TTC549 (cell line): ENCODE results near the gene S100A13.
A peak's percentile ranks its signal among the peaks of the same experiment; 100 is the strongest.
"Not testable (repeated sequence)": the region's sequence is repeated elsewhere in the genome, so short reads cannot be mapped to it uniquely, and the experiment has no call there.

ENCODE experiments used
- FAIRE-seq: peaks from 2 replicates; lab custom pipeline; 2012; peaks lifted over from hg19 to GRCh38; lab: Jason Lieb, UNC

The S100A13 gene

GRCh38 chr1:153648000-153648643 lies 20.8 kb upstream of the S100A13 start:
- no peak for FAIRE-seq

GRCh38 chr1:153647346-153647714 lies 20.0 kb upstream of the S100A13 start:
- FAIRE-seq = no peak

DNA sequence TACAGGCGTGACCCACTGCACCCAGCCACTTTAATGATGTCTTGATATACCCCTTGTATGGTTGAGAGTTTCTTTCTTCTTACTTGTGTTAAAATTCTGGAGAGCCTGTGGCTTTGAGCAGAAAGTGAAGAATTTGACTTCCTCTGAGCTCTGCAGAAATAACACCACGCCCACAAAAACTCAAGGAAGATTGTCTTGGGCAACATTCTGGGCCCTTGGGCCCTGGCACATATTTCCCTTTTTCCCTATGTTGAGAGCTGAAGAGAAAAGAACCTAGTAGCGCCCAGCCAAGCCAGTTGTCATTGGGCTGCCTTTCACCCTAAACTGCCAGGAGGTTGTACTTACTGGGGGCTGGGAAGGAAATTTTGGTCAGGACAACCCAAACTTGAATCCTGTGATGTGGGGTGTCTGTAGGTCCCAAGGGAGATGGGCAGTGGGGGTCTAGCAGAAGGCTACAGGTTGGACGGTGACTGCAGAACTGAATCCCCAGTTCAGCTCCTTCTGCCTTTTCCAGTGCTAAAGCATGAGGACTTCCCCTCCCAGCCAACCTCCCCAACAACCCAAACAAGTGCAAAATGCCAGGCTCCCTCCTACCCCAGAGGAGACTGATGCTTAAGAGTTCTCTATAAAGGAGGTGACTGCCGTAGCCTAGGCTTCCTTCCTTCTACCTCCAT lies 19.5 kb upstream of the S100A13 start:
- no peak for FAIRE-seq

DNA sequence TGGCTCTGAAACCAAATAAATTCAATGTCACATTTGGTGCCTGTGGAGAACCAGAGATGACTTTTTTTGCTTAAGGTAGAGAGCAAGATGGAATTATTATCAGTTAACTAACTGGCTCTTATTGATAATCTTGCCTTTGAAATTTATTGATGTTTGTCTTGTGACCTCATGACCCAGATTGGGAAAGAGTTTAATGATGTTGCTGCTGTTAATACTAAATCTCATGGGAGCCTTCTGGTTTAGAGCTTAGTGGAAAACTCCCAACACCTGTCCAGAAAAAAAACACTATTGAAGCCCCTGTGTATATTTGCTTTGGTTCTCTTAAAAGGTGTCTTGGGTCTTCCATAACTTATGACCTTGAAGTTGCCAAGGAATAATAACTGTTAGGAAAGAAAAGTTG lies 16.5 kb upstream of the S100A13 start:
- no peak for FAIRE-seq

- FAIRE-seq = no peak
Measured at GRCh38 chr1:153643100-153643499, 15.8 kb upstream of the S100A13 start.

DNA sequence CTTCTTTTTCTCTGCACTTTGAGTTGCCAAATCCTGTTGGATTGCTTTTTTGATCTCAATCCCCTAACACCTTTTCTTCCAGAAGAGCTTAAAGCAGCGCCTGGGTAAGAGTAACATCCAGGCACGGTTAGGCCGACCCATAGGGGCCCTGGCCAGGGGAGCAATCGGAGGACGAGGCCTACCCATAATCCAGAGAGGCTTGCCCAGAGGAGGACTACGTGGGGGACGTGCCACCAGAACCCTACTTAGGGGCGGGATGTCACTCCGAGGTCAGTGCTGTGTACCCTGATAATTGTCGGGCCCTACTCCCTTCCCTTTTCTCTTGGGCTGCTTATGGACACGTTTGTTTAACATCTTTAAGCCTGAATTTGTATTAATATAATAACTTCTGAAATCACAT lies 14.9 kb upstream of the S100A13 start:
- no peak for FAIRE-seq

DNA sequence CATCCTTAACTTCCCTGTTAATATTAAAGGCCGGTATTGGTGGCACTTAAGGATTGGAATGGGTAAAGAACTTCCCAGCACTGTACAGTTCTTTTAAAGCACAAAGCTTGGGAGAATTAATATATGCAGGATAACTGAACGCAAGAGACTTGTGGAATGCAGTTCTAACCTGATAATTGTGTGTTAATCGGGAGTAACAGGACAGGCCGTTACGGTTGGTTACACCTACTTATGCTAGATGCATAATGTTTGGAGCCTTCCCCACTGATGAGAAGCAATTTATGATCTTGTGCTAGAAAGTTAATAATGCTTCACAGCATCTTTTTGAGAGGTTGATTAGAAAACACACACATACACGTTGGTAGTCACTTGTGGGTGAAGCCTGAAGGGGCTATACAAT lies 13.6 kb upstream of the S100A13 start:
- FAIRE-seq = no peak

DNA sequence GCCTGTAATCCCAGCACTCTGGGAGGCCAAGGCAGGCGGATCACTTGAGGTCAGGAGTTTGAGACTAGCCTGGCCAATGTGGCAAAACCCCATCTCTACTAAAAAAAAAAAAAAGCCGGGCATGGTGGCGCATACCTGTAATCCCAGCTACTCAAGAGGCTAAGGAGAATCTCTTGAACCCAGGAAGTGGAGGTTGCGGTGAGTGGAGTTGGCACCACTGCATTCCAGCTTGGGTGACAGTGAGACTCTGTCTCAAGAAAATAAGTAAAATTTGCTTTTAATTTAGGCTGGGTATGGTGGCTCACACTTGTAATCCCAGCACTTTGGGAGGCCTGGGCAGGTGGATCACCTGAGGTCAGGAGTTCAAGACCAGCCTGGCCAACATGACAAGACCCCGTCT lies 12.9 kb upstream of the S100A13 start:
- FAIRE-seq = not testable (repeated sequence)

- no peak for FAIRE-seq
Measured at GRCh38 chr1:153639280-153639679, 12.0 kb upstream of the S100A13 start.

- no peak for FAIRE-seq
Measured at GRCh38 chr1:153638261-153638660, 11.0 kb upstream of the S100A13 start.

DNA sequence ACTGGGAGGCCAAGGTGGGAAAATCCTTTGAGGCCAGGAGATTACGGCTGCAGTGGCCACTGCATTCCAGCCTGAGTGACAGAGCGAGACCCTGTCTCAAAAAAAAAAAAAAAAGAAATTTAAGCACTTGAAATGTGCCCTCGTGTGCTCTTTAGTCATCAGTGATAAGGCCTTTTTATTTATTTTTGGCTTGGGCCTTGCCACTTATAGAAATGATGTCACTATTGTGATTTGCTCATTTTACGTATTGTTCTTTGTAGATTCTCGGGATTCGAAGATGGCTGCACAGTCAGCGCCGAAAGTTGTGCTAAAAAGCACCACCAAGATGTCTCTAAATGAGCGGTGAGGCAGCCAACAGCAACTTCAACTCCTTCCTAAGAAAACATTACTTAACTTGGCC lies 9.0 kb upstream of the S100A13 start:
- no peak for FAIRE-seq

- no peak for FAIRE-seq
Measured at GRCh38 chr1:153635872-153636271, 8.6 kb upstream of the S100A13 start.

DNA sequence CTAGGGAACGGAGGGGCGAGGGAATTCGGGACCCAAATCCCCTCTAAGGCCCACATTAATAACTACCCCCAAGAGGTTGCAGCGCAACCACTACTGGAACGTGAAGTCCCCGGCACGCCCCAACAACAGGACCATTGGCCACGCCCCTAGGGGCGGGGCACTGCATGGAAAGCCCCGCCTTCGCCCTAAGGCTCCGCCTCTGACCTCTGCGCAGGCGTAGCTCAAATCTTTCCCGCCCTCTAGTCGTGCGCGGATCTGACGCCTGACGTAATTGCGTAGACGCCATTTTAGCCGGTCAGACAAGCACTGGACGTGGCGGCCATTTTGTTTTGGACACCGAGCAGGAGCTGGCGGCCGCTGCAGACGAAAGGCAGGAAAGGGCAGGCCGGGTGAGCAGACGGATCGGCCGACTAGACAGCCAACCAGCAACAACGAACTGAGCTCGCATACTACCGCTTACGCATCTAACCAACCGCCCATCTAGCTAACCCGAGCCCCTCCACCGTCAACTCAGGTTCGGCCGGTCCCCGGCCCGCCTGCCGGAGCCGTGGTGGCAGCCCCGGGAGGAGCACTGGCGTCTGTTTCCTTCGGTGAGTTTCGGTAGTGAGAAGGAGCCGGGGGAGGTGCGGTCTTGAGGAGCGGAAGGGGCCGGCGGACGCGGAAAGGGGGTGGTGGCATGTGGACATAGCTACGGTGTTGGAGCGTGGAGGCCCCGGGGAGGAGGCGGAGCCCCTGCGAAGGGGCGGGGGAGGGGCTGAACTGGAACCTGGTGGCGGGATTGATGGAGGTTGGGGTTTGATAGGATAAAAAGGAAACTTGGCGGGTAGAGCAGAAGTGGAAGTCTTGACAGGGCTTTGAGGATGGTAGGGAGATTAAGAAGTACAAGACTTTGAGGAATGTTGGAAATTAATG lies 6.7 kb upstream of the S100A13 start, which contains the start of gene CHTOP:
Gene CHTOP, plus strand, starts transcription at position 313 of the 912 bp plus-strand sequence. CDS start 2,523 bp downstream, outside the sequence.
- peak; percentile 97 for FAIRE-seq

- FAIRE-seq = no peak
Measured at GRCh38 chr1:153633161-153633753, 6.0 kb upstream of the S100A13 start.

- no peak for FAIRE-seq
Measured at GRCh38 chr1:153631047-153632022, 4.0 kb upstream of the S100A13 start.

- FAIRE-seq = no peak
Measured at GRCh38 chr1:153630384-153630783, 3.1 kb upstream of the S100A13 start.

- FAIRE-seq = no peak
Measured at GRCh38 chr1:153629971-153630370, 2.7 kb upstream of the S100A13 start.

GRCh38 chr1:153629343-153629665 lies 2.0 kb upstream of the S100A13 start:
- no peak for FAIRE-seq

DNA sequence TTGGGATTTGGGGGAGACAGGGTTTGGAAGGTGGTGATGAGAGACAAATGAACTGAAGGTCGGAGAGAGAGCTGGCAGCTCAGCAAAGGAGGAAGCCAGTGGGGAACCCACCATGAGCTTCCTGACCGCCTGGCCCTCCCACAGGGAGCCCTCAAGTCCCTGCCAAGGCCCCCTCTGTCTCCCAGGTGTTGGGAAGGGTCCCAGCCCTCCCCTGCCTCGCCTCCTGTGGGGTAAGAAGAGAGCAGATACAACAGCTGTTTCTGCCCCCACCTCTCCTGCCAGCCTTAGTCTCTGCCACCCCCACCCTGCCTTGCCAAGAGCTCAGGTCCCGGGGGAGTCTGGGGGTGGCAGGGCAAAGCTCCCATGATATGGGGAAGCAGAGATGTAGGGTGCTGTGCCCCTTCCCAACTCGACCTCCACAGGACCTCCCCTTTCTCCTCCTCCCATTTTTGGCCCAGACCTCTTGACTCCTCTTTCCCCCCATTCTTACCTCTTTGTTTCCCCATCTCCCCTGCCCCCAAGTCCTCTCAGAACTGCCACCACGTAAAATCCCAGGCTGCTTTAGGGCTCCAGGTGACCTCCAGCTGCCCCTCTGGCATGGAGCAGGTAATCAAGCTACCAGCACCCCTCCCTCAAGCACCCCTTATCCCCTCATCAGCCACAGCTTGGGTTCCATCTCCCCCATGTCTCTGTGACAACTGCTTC lies 1.5 kb upstream of the S100A13 start:
- FAIRE-seq = no peak

DNA sequence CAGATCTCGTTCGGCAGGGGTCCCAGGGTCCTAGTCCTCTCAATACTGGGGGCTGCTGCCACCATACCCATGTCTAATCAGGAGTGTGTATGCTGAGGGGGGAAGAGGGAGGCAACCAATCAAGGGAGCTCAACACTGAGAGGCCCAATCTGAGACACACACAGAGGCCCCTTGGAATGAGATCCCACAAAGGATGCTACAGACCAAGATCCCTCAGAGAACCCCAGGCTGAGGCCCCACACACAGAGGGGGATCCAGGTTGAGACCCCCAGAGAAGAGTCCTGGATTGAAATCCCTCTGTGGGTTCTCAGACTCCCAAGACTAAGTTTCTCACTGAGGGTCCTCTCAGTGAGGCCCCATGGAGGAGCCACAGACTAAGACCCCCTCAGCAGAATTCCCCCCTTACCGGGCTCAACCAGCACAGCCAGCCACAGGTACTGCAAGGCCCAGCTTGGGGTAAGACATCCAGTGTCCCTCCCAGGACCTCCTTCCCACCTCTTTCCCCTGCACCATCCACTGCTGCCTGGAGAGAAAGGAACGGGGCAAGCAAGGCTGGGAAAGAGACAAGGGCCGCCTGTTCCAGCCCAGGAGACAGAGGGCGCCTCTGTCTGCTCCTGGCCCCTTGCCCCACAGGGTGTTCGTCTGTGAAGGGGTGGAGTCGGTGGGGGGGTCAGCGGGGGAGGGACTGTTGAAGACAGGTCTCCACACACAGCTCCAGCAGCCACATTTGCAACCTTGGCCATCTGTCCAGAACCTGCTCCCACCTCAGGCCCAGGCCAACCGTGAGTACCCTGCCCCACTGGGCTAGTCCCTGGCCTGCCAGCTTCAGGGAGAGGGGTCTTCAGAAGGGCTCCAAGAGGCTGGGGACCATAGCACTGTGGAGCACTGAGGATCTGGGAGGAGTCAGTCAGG lies 666 bp upstream of the S100A13 start, which contains the start of gene S100A1:
Gene S100A1, plus strand, starts transcription at position 720 of the 912 bp plus-strand sequence. CDS start 2,088 bp downstream, outside the sequence.
- FAIRE-seq = no peak
